Body of pancreas (tissue), 4 donors: Measurements from ENCODE around the gene CDS2.

Experiments
- POLR2A ChIP-seq, 3 donors: fragments of 450-650 bp; IDR thresholded peaks; one replicate each; pipeline ENCODE4 v1.6.1; 2016; ENCODE audit warnings: antibody characterized with exemption in 3 of 3, mild to moderate bottlenecking in 2 of 3
- TF ChIP-seq, protein P1 (sequence below), 7 experiments: fragments of 450-650 bp in 4 of 7; fragments of 200-600 bp in 3 of 7; sonication (generic) in 3 of 7; IDR thresholded peaks; one replicate each; pipeline ENCODE4 v1.5.1; 2016 to 2019; ENCODE audit warnings: antibody characterized with exemption in 7 of 7

DNA sequence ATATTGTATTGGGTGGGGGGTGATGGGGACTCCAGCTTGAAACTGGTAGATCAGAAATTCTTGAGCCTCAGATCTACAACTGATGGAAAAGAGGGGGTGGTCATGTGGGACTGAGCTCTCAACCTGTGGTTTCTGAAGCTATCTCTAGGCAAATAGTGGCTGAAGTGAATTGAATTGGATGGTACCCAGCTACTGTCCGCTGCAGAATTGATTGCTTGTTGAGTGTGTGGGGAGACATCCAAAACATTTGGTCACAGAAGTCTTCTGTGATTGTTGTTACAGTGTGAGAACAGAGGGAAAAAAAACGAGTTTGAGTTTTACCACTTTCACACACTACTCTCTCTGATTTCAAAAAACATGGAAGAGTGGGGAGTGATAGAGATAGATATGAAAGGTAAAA is 14.8 kb downstream of the CDS2 start:
- TF ChIP-seq, protein P1, sequence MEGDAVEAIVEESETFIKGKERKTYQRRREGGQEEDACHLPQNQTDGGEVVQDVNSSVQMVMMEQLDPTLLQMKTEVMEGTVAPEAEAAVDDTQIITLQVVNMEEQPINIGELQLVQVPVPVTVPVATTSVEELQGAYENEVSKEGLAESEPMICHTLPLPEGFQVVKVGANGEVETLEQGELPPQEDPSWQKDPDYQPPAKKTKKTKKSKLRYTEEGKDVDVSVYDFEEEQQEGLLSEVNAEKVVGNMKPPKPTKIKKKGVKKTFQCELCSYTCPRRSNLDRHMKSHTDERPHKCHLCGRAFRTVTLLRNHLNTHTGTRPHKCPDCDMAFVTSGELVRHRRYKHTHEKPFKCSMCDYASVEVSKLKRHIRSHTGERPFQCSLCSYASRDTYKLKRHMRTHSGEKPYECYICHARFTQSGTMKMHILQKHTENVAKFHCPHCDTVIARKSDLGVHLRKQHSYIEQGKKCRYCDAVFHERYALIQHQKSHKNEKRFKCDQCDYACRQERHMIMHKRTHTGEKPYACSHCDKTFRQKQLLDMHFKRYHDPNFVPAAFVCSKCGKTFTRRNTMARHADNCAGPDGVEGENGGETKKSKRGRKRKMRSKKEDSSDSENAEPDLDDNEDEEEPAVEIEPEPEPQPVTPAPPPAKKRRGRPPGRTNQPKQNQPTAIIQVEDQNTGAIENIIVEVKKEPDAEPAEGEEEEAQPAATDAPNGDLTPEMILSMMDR (IDR thresholded peaks at IDR 0.05): no peak
- no peak for TF ChIP-seq POLR2A (IDR thresholded peaks at IDR 0.05)
